GM12891 (cell line): ENCODE results near the gene DLGAP1.

ENCODE experiments used
- PAX5 ChIP-seq: IDR thresholded peaks from 2 replicates; pipeline ENCODE4 v1.6.1; 2011; ENCODE audit warnings: low read length, moderate library complexity, mild to moderate bottlenecking; ENCODE audit not compliant: insufficient read depth, severe bottlenecking
- POLR2A ChIP-seq: IDR thresholded peaks from 2 replicates; pipeline ENCODE4 v1.6.1; 2011; ENCODE audit warnings: low read depth, low read length, control low read depth
- POLR2AphosphoS5 ChIP-seq: IDR thresholded peaks from 2 replicates; pipeline ENCODE4 v1.6.1; 2011; ENCODE audit warnings: low read depth, low read length, control low read depth
- SPI1 ChIP-seq: IDR thresholded peaks from 2 replicates; pipeline ENCODE4 v1.6.1; 2011; ENCODE audit warnings: low read depth, low read length, control low read depth
- TAF1 ChIP-seq: IDR thresholded peaks from 2 replicates; pipeline ENCODE4 v1.6.1; 2011; ENCODE audit warnings: low read depth, low read length, control low read depth

- no peak for TF ChIP-seq POLR2A
- no peak for TF ChIP-seq POLR2AphosphoS5
- TF ChIP-seq TAF1 = no peak
- TF ChIP-seq PAX5 = no peak
- TF ChIP-seq SPI1 = no peak
Observed at GRCh38 chr18:3879114-3879835, 575.8 kb downstream of the DLGAP1 start.
